Ishikawa (cell line): Measurements from ENCODE around the gene UBE2D4.

Source experiments
- CEBPB ChIP-seq: IDR thresholded peaks from 2 replicates; pipeline ENCODE4 v1.6.1; 2012
- CREB1 ChIP-seq: IDR thresholded peaks from 2 replicates; pipeline ENCODE4 v1.6.1; 2012; ENCODE audit warnings: low read depth
- EGR1 ChIP-seq: IDR thresholded peaks from 2 replicates; pipeline ENCODE4 v1.6.1; 2012
- EP300 ChIP-seq: IDR thresholded peaks from 2 replicates; pipeline ENCODE4 v1.6.1; 2012; ENCODE audit warnings: borderline replicate concordance
- FOXM1 ChIP-seq: IDR thresholded peaks from 2 replicates; pipeline ENCODE4 v1.6.1; 2012; ENCODE audit warnings: low read depth, borderline replicate concordance
- MAX ChIP-seq: IDR thresholded peaks from 2 replicates; pipeline ENCODE4 v1.6.1; 2012
- NFIC ChIP-seq: IDR thresholded peaks from 2 replicates; pipeline ENCODE4 v1.6.1; 2012
- RAD21 ChIP-seq: IDR thresholded peaks from 2 replicates; pipeline ENCODE4 v1.6.1; 2012; ENCODE audit warnings: low read depth
- REST ChIP-seq: IDR thresholded peaks from 2 replicates; pipeline ENCODE4 v1.6.1; 2012; ENCODE audit warnings: low read depth, mild to moderate bottlenecking
- TAF1 ChIP-seq: IDR thresholded peaks from 2 replicates; pipeline ENCODE4 v1.6.1; 2012; ENCODE audit warnings: low read depth, mild to moderate bottlenecking
- TCF12 ChIP-seq: IDR thresholded peaks from 2 replicates; pipeline ENCODE4 v1.6.1; 2012; ENCODE audit warnings: low read depth
- TEAD4 ChIP-seq: IDR thresholded peaks from 2 replicates; pipeline ENCODE4 v1.6.1; 2012
- USF1 ChIP-seq: IDR thresholded peaks from 2 replicates; pipeline ENCODE4 v1.6.1; 2012
- YY1 ChIP-seq: IDR thresholded peaks from 2 replicates; pipeline ENCODE4 v1.6.1; 2012; ENCODE audit warnings: low read depth
- ZBTB7A ChIP-seq: IDR thresholded peaks from 2 replicates; pipeline ENCODE4 v1.6.1; 2012; ENCODE audit warnings: low read depth

UBE2D4 gene

GRCh38 chr7:43879477-43879876 lies 46.8 kb upstream of the UBE2D4 start:
- TF ChIP-seq USF1 (no peak), REST (no peak), EGR1 (no peak)

GRCh38 chr7:43880596-43880995 lies 45.6 kb upstream of the UBE2D4 start:
- TF ChIP-seq ZBTB7A (no peak), TEAD4 (no peak), NFIC (no peak), YY1 (no peak)

- TF ChIP-seq CREB1 (no peak), USF1 (no peak), MAX (no peak), FOXM1 (no peak), RAD21 (no peak), TEAD4 (no peak), EP300 (no peak), YY1 (no peak), REST (no peak), ZBTB7A (no peak), EGR1 (no peak), NFIC (no peak), TCF12 (no peak), CEBPB (no peak), TAF1 (no peak)
Measured at GRCh38 chr7:43884209-43884608, 42.0 kb upstream of the UBE2D4 start.

- TF ChIP-seq ZBTB7A (no peak), CREB1 (no peak), EP300 (no peak), REST (no peak), YY1 (no peak), USF1 (no peak), TAF1 (no peak), CEBPB (no peak), EGR1 (no peak), RAD21 (no peak), NFIC (no peak), TEAD4 (no peak), MAX (no peak), FOXM1 (no peak)
Measured at GRCh38 chr7:43884617-43885016, 41.6 kb upstream of the UBE2D4 start.
